CD4-positive, alpha-beta T cell treated with Interleukin-1 beta for 1 hour (primary cell): ENCODE measurements around the gene PLXDC2.

Experiments used
- DNase-seq, 2 donors: peaks; one replicate each; pipeline ENCODE4 v3.0.0-alpha.2; 2020 to 2022

Gene PLXDC2

GRCh38 chr10:19946245-19946644 is 130.0 kb downstream of the PLXDC2 start:
- no peak for DNase-seq

GRCh38 chr10:19946791-19947190 is 130.6 kb downstream of the PLXDC2 start:
- DNase-seq = no peak

GRCh38 chr10:19947215-19947614 is 131.0 kb downstream of the PLXDC2 start:
- DNase-seq = no peak

- no peak for DNase-seq
Observed at GRCh38 chr10:19947656-19948055, 131.4 kb downstream of the PLXDC2 start.

- DNase-seq = no peak
Observed at GRCh38 chr10:19952224-19953010, 136.2 kb downstream of the PLXDC2 start.

GRCh38 chr10:19954601-19955000 is 138.4 kb downstream of the PLXDC2 start:
- DNase-seq = no peak

DNA sequence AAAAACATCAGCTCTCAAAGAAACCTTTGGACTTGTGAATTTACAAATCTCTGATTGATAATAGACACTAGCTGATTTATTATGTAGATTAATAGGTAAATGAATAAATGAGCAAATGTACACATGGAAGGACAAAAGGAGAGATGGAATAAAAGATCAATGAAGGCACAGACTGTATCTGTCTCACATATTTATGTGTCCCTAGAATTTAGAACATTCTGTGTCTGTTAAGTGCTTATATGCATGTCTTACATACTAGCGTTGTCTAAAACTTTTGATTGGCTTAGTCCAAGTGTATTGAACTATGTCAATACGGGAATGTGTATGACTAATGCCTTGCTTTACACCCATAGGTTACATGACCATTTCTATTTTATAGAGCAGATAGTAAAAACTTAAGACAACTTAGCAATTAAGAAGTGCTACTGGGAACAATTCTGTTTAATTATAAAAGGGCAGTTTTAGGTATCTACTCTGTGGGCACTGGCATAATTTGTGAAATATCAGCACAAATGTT is 140.3 kb downstream of the PLXDC2 start:
- DNase-seq = no peak

DNA sequence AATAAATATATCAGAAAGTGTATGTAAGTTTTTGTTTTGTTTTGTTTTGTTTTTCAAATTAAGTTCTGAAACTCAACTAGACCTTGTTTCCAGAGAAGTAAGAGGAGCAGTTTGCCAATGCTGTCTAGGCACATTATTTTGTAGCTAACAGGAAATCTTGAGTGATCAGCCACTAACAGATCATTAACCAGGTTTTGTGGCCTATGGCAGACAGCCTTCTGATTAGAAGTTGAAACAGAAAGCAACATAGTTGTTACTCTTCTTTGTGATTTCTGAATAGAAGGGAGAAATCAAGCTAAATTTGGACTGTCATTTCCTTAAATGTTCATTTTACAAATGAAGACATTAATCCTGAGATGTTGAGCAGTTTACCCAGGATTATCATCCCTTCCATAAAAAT is 142.6 kb downstream of the PLXDC2 start:
- DNase-seq = no peak

DNA sequence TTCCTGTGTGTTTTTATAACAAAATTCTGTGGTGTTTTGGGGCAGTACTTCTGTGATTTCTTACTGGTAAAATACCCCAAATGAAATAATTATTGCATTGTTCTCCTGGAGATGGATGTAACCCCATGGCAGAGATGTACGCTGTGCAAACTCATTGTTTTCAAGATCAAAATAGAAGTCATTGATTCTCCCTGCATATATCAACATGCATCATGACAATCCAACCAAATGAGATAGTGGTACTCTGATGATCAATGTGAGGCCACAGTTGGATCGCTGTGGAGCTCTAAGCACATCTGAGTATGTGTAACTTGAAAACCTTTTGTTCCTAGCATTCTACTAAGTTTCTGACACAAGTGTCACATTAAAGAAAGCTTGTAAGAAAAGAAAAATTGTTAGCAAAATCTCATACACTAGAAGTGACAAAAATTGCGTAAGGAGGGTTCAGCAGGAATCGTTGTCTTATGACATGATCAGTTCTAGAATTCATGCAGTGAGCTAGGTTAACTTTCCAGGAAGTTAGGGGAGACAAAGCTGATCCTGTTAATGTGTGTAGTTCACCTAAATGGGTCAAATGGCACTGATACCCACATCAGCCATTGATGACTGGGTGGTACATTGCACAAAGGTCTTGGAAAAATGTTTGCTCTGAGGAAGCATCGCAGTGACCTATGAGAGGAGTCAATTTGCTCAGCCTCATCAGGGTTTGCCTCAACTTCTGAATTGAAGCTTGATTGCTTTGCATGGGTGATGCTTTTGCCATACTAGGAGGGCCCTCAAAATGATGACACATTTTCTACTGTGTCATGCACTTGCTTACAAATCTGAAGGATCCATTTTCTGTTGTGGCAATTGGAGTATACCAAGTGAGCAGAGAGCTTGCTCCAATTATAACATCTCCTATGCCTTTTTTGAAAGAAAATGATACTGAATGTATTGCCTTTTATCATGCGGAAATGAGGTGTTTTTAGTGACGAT is 145.1 kb downstream of the PLXDC2 start:
- no peak for DNase-seq

- no peak for DNase-seq
Observed at GRCh38 chr10:19964625-19965024, 148.4 kb downstream of the PLXDC2 start.

GRCh38 chr10:19966751-19967150 is 150.5 kb downstream of the PLXDC2 start:
- DNase-seq = no peak

DNA sequence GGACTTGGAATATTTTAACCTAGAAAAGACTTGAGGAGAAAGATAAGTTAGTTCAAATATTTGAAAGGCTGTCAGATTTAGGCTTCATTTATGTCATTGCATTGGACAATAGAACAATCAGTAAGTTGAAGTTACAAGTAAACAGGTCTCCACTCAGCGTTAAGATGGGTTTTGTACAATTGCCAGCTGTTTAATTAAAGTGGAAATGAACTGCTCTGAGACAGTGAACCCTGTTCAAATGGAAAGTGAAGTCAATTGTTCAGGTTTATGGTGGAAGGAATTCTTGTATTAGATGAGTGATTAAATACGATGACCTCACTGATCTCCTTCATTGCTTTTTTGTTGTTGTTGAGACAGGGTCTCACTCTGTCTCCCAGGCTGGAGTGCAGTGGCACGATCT is 151.7 kb downstream of the PLXDC2 start:
- no peak for DNase-seq

DNA sequence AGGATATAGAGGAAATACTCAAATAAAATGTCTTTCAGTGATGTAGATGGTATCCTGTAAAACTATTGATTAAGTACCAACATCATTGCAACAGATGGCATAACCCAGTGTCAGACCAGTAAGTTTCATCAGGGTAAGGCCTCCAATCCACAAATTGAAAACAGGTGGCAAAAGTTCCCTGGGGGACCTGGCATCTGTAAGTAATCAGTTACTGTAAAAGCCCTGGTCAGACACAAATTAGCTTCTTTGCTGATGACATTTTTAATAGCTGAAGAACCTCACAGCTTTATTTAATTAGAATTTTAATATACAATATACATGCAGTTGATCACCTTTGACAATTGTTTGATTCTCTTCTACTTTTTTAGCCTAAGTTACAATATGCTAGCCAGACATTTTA is 152.5 kb downstream of the PLXDC2 start:
- no peak for DNase-seq

DNA sequence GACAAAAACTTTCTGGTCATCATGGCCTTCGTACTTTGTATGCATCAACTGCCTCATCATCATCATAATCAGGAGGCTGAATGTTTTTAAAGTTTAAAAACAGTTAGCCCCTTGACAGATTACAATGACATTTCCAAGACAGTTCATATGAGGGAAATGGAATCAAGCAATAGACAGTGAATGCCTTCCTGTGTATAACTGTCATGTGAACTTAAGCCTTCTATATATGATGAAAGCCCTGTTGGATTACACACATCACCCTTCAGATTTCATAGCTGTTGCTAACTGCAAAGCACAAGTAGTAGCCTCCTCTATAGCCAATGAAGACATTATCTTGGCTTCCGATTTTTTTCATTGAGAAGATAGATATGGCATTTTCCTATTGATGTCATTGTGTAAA is 154.0 kb downstream of the PLXDC2 start:
- no peak for DNase-seq

DNA sequence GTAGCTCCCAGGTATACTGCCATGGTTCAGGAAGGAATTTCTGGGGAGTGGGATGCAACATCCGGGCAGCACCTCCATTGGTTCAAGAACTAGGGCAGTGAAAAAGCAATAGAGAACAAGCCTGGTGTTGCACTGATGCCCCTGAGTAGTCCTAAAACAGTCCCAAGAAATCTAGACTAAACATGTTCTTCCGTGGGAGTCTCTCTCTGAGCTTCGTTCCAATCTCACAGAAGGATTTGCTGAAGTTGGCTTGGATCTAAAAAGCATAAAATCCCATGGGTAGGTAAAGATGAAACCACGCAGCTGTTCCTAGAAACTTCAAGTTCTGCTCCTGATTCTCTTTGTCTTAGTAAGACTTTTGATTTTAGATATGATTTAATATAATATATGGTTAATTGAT is 154.5 kb downstream of the PLXDC2 start:
- no peak for DNase-seq

- no peak for DNase-seq
Observed at GRCh38 chr10:19971343-19972052, 155.3 kb downstream of the PLXDC2 start.

DNA sequence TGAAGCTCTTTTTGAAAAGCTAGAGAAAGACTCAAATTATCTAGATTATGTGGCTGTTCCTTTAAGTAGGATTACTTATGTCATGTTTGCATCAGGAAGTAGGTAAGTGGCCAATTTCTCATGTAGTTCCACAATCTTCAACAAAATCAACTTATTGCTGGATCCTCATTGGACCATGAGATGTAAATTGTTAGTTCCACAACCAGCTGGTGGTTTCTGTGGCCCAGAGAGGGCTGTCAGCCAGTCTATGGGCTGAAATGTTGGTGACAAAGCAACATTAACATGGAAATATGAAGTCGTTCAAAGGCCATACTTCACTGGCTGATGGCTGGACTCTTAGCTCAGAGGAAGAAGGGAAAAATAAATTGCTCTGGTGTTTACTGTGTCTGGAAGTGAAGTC is 157.9 kb downstream of the PLXDC2 start:
- peak in 1 of 2 donors; percentile 6 for DNase-seq

GRCh38 chr10:19974554-19974953 is 158.3 kb downstream of the PLXDC2 start:
- DNase-seq = no peak

DNA sequence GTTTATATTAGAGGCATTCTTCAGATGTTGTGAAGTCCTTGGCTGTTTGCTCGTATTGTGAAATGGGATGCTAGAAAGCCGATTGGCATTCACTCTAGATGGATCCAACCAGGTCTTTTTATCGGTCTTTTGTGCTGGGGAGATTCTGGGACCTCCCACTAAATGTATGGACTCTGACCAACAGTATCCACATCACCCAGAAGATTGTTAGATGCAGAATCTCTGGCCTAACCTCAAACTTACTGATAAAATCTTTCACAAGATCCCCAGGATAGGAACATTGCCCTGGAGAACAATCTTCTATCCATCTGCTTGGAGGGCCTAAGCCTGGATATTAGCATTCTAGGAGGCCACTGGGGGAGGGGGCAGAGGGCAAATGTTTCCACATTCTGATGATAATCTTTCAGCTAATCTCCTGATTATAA is 160.9 kb downstream of the PLXDC2 start:
- DNase-seq = no peak

DNA sequence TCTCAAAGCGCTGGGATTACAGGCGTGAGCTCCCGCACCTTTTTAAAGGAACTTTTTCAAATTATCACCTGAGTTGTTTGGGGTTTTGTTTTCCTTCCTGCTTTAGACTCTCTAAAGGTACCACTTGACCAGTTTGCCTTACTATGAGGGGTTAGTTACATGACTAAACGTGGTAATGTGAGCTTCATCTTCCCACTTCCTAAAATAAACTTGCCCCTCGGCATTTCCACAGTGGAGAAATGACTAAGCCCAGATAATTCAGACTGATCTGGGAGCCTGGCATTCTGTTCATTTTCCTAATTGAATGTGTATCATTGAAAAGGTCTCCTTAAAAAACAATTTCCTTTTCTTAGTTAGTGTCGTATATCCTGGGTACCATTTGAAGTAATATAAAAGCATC is 163.4 kb downstream of the PLXDC2 start:
- DNase-seq = no peak

DNA sequence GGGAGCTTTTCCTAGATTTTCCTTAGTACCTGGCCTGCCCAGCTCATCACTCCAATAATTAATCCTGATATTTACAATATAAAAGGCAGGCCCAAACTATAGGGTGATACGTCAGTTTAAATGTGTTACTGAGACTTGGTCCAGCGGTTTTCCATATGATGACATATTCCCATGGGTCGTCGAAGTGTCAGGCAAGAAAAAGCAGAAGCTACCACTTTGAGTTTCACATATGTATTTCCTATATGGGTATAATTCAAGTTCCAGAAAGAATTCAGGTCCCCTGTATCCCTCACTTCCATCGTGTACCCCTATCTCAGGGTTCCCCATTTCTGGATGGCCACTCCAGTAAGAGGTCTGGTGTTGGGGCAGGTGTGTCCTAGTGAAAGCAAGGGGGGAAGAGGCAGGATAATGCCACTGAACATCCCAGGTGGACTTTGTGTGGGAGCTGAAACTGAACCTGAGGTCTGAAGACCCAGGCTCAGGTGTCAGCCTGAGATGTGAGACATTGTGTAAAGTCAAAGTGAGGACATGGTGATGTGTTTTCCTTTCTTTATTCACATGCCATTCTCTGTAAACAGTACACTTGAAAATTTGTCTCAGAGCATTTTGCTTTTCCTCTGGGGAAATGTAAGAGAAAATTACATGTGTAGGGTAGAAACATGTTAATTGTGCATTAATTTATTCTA is 167.8 kb downstream of the PLXDC2 start:
- DNase-seq = no peak

GRCh38 chr10:19985745-19986144 is 169.5 kb downstream of the PLXDC2 start:
- no peak for DNase-seq
